OCI-LY1 (cell line): ENCODE data around the gene PLA2G12B.

ENCODE experiments used
- EZH2 ChIP-seq: fragments of 200-600 bp; sonication (generic), shearing (Covaris generic); IDR thresholded peaks from 2 replicates; pipeline ENCODE4 v1.8.0; 2017; ENCODE audit warnings: borderline replicate concordance, mixed run types, mild to moderate bottlenecking, antibody characterized with exemption, low read length, moderate library complexity, mixed read lengths
- TF ChIP-seq, protein P1 (sequence below): fragments of 200-600 bp; sonication (generic), shearing (Covaris generic); IDR thresholded peaks from 2 replicates; pipeline ENCODE4 v1.5.1; 2017; ENCODE audit warnings: mild to moderate bottlenecking, antibody characterized with exemption, low read length, moderate library complexity, mixed read lengths

- TF ChIP-seq, protein P1, sequence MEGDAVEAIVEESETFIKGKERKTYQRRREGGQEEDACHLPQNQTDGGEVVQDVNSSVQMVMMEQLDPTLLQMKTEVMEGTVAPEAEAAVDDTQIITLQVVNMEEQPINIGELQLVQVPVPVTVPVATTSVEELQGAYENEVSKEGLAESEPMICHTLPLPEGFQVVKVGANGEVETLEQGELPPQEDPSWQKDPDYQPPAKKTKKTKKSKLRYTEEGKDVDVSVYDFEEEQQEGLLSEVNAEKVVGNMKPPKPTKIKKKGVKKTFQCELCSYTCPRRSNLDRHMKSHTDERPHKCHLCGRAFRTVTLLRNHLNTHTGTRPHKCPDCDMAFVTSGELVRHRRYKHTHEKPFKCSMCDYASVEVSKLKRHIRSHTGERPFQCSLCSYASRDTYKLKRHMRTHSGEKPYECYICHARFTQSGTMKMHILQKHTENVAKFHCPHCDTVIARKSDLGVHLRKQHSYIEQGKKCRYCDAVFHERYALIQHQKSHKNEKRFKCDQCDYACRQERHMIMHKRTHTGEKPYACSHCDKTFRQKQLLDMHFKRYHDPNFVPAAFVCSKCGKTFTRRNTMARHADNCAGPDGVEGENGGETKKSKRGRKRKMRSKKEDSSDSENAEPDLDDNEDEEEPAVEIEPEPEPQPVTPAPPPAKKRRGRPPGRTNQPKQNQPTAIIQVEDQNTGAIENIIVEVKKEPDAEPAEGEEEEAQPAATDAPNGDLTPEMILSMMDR: no peak
- no peak for TF ChIP-seq EZH2
These were observed 1.9 kb downstream of the PLA2G12B start for GRCh38 chr10:72952642-72953158.
